ENCODE results near the gene CUL2.
"Not testable (repeated sequence)": the region's sequence is repeated elsewhere in the genome, so short reads cannot be mapped to it uniquely, and the experiment has no call there.

CUL2 gene

DNA sequence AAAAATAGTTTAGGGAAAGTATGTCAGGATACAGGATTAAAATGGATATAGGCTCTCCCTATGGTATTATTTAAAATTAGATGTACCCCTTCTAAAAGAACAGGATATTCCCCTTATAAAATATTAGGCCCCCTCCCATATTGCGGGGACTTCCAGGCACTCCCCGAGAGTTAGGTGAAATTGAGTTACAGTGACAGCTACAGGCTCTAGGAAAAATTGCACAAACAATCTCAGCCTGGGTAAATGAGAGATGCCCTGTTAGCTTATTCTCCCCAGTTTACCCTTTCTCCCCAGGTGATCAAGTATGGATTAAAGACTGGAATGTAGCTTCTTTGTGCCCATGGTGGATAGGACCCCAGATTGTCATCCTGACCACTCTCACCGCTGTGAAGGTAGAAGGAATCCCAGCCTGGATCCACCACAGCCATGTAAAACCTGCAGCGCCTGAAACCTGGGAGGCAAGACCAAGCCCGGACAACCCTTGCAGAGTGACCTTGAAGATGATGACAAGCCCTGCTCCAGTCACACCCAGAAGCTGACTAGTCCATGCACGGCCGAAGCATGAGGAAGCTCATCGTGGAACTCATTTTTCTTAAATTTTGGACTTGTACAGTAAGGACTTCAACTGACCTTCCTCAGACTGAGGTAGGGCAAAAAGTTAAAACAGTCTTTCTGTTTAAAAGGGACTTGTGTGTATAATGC, 115.6 kb downstream of the CUL2 start:
- DNase-seq, result not testable (repeated sequence)

DNA sequence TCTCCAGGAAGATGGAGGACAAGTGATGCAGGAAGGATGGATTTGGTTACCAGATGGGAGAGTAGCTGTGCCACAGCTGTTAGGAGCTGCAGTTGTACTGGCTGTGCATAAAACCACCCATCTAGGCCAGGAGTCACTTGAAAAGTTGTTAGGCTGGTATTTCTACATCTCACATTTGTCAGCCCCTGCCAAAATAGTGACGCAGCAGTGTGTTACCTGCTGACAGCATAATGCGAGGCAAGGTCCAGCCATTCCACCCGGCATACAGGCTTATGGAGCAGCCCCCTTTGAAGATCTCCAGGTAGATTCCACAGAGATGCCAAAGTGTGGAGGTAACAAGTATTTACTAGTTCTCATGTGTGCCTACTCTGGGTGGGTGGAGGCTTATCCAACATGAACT, 116.4 kb downstream of the CUL2 start:
- DNase-seq, result not testable (repeated sequence)

DNA sequence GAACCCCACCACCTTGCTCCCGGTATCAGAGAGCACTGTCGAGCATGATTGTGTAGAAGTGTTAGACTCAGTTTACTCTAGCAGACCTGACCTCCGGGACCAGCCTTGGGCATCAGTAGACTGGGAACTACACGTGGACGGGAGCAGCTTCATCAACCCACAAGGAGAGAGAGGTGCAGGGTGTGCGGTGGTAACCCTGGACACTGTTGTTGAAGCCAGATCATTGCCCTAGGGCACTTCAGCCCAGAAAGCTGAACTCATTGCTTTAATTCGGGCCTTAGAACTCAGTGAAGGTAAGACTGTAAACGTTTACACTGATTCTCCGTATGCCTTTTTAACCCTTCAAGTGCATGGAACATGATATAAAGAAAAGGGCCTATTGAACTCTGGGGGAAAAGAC, 117.0 kb downstream of the CUL2 start:
- DNase-seq, result not testable (repeated sequence)

DNA sequence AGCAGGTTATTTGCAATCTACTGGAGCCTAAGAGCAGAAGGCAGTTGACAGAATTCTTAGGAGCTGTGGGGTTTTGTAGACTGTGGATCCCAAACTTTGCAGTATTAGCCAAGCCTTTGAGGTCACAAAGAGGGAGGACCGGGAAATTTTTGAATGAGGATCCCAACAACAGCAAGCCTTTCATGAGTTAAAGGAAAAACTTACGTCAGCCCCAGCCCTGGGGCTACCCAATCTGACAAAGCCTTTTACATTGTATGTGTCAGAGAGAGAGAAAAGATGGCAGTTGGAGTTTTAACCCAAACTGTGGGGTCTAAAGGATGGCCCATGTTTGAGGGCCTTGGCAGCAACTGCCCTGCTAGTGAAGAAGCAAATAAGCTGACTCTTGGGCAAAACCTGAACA, 117.5 kb downstream of the CUL2 start:
- not testable (repeated sequence) for DNase-seq

DNA sequence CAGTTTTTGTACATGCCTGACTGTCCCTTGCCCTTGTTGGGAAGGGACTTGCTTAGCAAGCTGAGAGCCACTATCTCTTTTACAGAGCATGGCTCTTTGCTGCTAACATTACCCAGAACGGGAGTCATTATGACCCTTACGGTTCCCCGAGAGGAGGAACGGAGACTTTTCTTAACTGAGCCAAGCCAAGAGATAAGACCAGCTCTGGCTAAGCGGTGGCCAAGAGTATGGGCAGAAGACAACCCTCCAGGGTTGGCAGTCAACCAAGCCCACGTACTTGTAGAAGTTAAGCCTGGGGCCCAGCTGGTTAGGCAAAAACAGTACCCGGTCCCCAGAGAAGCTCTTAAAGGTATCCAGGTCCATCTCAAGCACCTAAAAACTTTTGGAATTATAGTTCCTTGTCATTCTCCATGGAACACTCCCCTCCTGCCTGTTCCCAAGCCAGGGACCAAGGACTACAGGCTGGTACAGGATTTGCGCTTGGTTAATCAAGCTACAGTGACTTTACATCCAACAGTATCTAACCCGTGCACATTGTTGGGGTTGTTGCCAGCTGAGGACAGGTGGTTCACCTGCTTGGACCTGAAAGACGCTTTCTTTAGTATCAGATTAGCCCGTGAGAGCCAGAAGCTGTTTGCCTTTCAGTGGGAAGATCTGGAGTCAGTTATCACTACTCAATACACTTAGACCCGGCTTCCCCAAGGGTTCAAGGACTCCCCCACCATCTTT, 118.4 kb downstream of the CUL2 start:
- not testable (repeated sequence) for DNase-seq

DNA sequence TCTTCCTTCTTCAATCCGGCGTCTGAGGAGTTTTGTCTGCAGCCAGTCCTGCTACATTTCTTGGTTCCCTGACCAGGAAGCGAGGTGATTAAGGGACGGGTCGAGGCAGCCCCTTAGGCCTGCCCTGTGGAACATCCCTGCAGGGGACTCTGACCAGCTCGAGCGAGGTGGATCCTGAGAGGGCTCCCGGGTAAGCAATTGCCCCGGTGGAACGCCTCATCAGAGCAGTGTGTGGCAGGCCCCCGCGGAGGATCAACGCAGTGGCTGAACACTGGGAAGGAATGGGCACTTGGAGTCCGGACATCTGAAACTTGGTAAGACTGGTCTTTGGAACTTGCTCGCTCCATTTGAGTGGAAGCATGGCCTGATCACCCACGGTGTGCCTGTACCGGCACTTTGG, 121.0 kb downstream of the CUL2 start:
- DNase-seq, result no peak

DNA sequence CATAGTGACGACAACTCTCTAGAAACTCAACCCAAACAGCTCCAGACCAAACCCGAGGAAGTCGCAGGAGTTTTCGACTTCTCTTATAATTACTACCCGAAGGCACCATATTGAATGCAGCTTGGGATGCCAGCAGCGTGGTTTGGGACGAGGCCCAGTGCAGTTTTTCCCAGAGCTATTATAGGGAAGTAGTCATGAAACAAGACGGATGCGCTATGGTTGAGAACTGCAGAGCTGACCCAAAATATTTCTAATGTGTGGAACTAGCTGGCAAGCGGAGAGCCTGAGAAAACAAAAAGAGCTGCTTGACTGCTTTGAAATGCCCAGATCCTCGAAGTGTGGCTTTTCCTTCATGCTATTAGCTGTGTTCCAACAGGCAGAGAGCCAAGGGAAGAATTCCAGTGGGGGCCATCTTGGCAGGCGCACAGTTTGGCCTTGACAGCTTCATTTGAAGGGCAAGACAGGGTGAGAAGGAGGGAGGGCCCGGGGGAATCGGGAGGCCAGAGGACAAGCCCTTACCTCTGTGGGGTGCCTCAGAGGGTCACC, 122.7 kb downstream of the CUL2 start:
- no peak for DNase-seq

DNA sequence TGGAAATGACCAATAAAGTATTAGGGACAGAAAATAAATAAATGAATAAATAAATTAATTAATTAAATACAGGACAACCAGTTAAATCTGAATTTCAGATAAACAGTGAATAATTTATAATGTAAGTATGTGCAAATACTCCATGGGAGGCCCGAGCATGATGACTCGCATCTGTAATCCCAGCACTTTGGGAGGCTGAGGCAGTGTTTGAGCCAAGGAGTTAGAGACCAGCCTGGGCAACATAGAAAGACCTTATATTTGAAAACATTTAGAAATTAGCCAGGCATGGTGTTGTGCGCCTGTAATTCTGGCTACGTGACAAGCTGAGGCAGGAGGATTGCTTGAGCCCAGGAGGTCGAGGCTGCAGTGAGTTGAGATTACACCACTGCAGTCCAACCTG, 123.7 kb downstream of the CUL2 start:
- no peak for DNase-seq

DNA sequence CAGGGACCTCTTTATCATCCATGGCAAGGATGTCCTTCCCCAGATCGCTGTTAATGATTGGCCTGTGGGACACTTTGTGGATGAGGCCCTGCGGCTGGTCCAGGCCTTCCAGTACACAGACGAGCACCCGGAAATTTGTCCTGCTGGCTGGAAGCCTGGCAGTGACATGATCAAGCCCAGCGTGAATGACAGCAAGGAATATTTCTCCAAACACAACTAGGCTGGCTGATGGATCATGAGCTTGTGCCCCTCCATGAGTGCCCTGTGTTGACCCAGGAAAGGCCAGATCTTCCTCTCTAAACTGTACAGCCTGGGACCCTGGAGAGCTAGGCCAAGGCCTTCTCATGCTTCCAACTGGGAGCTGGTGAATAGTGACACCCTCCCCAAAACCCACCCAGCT, 124.1 kb downstream of the CUL2 start:
- DNase-seq, result no peak

DNA sequence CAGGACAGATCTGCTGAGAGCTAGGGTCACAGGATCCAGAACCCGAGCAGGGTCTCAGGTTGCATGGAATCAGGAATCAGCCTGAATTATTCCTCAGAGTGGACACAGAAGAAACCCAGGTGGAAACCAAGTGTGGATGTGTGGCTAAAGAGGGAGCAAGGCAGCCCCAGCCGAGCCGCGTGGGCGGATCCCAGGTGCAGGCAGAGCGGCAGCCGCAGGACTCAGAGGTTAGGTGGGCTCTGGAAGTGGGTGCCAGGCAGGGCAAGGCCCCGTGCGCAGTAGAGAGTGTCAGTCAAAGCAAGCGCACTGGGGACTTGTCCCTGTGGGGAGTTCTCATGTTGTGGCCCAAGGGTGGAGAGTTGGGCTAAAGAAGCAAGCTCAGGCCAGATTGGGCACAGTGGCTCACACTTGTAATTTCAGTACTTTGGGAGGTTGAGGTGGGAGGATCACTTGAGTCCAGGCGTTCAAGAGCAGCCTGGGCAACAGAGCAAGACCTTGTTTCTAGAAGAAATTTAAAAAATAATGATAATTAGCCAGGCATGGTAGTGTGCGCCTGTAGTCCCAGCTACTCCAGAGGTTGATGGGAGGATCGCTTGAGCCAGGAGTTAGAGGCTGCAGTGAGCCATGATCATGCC, 125.9 kb downstream of the CUL2 start:
- DNase-seq, result no peak

DNA sequence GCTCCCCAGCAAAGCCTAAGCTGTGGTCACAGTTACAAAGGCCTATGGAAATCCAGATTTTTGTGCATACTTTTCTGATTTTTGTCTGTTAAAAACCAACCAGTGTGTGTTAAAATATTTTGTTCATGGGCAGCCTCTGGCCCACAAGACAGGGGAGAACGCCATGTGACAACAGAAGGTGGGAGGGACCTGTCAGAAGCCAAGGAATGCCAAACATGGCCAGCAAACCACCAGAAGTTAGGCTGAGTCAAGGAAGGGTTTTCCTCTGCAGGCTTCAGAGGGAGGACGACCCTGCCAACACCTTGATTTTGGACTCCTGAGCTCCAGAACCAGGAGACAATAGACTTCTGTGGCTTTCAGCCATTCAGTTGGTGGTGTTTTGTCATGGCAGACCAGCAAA, 127.3 kb downstream of the CUL2 start:
- DNase-seq, result no peak

DNA sequence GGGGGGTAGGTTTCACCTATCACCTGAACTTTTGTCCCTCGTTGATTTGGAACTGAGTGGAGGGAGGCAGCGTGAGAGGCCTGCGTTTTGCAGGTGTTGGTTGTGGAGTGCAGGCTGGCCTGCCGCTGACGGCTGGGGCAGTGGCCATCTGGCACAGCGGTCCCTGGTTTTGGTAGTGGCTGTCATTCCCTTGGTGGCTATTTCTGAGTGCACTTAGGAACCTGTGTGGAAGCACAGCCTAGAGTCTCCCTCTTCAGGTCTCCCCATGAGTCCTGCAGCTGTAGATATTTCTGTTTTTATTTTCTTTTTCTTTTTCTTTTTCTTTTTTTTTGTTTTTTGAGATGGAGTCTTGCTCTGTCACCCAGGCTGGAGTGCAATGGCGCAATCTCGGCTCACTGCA, 129.2 kb downstream of the CUL2 start:
- DNase-seq, result no peak

DNA sequence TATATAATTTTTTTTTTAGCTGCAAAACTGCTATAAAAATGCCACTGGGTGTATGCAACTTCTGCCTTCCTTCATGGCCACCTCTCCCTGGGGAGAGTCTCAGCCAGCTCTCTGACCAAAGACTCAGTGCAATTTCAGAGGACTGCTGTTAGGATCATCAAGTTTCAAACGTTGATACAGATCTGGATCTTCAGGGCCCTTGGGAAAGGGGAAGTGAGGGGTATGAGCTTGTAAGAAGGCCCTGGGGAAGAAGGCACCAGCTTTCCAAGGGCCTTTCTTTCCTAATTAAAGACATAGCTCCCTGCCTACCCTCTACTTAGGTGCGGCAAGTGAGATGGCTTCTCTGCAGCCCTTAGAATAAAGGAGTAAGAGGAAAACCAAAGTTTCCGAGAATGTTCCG, 130.4 kb downstream of the CUL2 start:
- DNase-seq, result no peak

DNA sequence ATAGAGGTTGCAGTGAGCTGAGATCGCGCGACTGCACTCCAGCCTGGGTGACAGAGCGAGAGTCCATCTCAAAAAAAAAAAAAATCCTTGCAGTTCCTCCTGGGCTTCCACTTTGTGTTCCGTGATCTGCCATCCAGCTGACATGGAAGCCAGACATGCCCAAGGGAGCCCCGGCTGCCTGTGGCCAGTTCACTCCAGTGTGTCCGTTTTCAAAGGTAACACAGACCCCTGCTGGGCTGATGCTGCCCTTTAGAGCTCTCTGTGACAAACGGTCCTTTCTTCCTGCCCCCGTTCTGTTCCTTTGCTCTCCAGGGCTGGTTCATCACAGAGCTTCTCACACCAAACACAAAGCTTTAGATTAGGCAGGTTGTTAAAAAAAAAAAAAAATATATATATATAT, 130.8 kb downstream of the CUL2 start:
- no peak for DNase-seq

Measured in inflammatory macrophage (primary cell).